ENCODE data around the gene TM4SF18.

Gene TM4SF18

GRCh38 chr3:149273096-149273751 is 60.2 kb downstream of the TM4SF18 start:
- Histone ChIP-seq H3K9ac (ENCODE audit: low read length) (no peak overlapping the region), H3K14ac (ENCODE audit: low read length) (no peak overlapping the region), H4K8ac (ENCODE audit: low read depth, low read length) (no peak overlapping the region), H3K27ac (ENCODE audit: low read depth, low read length) (no peak overlapping the region), H3K27me3 (ENCODE audit: insufficient read depth, low read length) (no peaks in the 10 kb centered on the region), H3K9me3 (ENCODE audit: insufficient read depth, low read depth, low read length) (no peaks in the 10 kb centered on the region), H2BK12ac (ENCODE audit: low read length) (no peak overlapping the region), H2AFZ (ENCODE audit: insufficient read depth, low read length, poor library complexity) (no peak overlapping the region), H4K12ac (ENCODE audit: low read depth, low read length) (no peak overlapping the region), H2AK5ac (ENCODE audit: low read length) (no peak overlapping the region), H3K79me1 (ENCODE audit: low read length) (no peaks in the 10 kb centered on the region), H2BK5ac (ENCODE audit: low read depth, low read length, poor library complexity) (no peak overlapping the region), H3K4me1 (ENCODE audit: control insufficient read depth in 1 of 2, insufficient read depth in 2 of 2, low read length in 2 of 2) (peaks cover 0 to 3% of the 10 kb centered on the region in 2 experiments), H3K18ac (ENCODE audit: low read length) (no peak overlapping the region), H2BK120ac (ENCODE audit: insufficient read depth, low read length, poor library complexity) (no peak overlapping the region), H3K79me2 (ENCODE audit: control insufficient read depth, insufficient read depth, low read length, poor library complexity) (no peaks in the 10 kb centered on the region), H3K4me2 (ENCODE audit: low read length) (no peak overlapping the region), H3K4me3 (ENCODE audit: low read depth, low read length) (no peak overlapping the region), H3K36me3 (ENCODE audit: control insufficient read depth in 1 of 2, insufficient read depth in 2 of 2, low read length in 2 of 2) (no peaks in the 10 kb centered on the region), H4K91ac (ENCODE audit: low read depth, low read length) (no peak overlapping the region), H3K23ac (ENCODE audit: low read length) (no peak overlapping the region), H3K4ac (ENCODE audit: low read depth, low read length) (no peak overlapping the region)
- WGBS (ENCODE audit: extremely low coverage, insufficient coverage, insufficient read length): no CpG with 5 or more reads among the region's 4 CpGs
- DNase-seq: peak; percentile 45 to 90

GRCh38 chr3:149271669-149272068 is 61.8 kb downstream of the TM4SF18 start:
- H3K27ac ChIP-seq (ENCODE audit: low read depth, low read length): no peak overlapping the region
- no peak overlapping the region for H3K4me2 ChIP-seq (ENCODE audit: low read length)
- no peaks in the 10 kb centered on the region for H3K79me2 ChIP-seq (ENCODE audit: control insufficient read depth, insufficient read depth, low read length, poor library complexity)
- no peaks in the 10 kb centered on the region for H3K9me3 ChIP-seq (ENCODE audit: insufficient read depth, low read depth, low read length)
- no peak overlapping the region for H3K4ac ChIP-seq (ENCODE audit: low read depth, low read length)
- H3K14ac ChIP-seq (ENCODE audit: low read length): no peak overlapping the region
- no peak overlapping the region for H3K18ac ChIP-seq (ENCODE audit: low read length)
- no peak overlapping the region for H2AFZ ChIP-seq (ENCODE audit: insufficient read depth, low read length, poor library complexity)
- no CpG with 5 or more reads among the region's 6 CpGs for WGBS (ENCODE audit: extremely low coverage, insufficient coverage, insufficient read length)
- no peak overlapping the region for H4K8ac ChIP-seq (ENCODE audit: low read depth, low read length)
- H2AK5ac ChIP-seq (ENCODE audit: low read length): peak overlapping the region; percentile 67
- peaks cover 0 to 3% of the 10 kb centered on the region in 2 experiments for H3K4me1 ChIP-seq (ENCODE audit: control insufficient read depth in 1 of 2, insufficient read depth in 2 of 2, low read length in 2 of 2)
- no peak overlapping the region for H4K12ac ChIP-seq (ENCODE audit: low read depth, low read length)
- H4K91ac ChIP-seq (ENCODE audit: low read depth, low read length): no peak overlapping the region
- no peak for DNase-seq
- no peak overlapping the region for H3K23ac ChIP-seq (ENCODE audit: low read length)
- H3K36me3 ChIP-seq (ENCODE audit: control insufficient read depth in 1 of 2, insufficient read depth in 2 of 2, low read length in 2 of 2): no peaks in the 10 kb centered on the region
- no peak overlapping the region for H3K9ac ChIP-seq (ENCODE audit: low read length)
- no peak overlapping the region for H3K4me3 ChIP-seq (ENCODE audit: low read depth, low read length)
- peak overlapping the region; percentile 72 for H2BK120ac ChIP-seq (ENCODE audit: insufficient read depth, low read length, poor library complexity)
- no peak overlapping the region for H2BK12ac ChIP-seq (ENCODE audit: low read length)
- H3K27me3 ChIP-seq (ENCODE audit: insufficient read depth, low read length): no peaks in the 10 kb centered on the region
- no peak overlapping the region for H2BK5ac ChIP-seq (ENCODE audit: low read depth, low read length, poor library complexity)
- no peaks in the 10 kb centered on the region for H3K79me1 ChIP-seq (ENCODE audit: low read length)

GRCh38 chr3:149270180-149270579 is 63.3 kb downstream of the TM4SF18 start:
- H4K8ac ChIP-seq (ENCODE audit: low read depth, low read length): no peak overlapping the region
- no CpG with 5 or more reads among the region's 2 CpGs for WGBS (ENCODE audit: extremely low coverage, insufficient coverage, insufficient read length)
- H3K9ac ChIP-seq (ENCODE audit: low read length): no peak overlapping the region
- H3K14ac ChIP-seq (ENCODE audit: low read length): no peak overlapping the region
- H4K12ac ChIP-seq (ENCODE audit: low read depth, low read length): no peak overlapping the region
- no peak overlapping the region for H2AK5ac ChIP-seq (ENCODE audit: low read length)
- no peak overlapping the region for H3K23ac ChIP-seq (ENCODE audit: low read length)
- no peaks in the 10 kb centered on the region for H3K9me3 ChIP-seq (ENCODE audit: insufficient read depth, low read depth, low read length)
- no peak overlapping the region for H2BK5ac ChIP-seq (ENCODE audit: low read depth, low read length, poor library complexity)
- H3K79me1 ChIP-seq (ENCODE audit: low read length): no peaks in the 10 kb centered on the region
- no peaks in the 10 kb centered on the region for H3K27me3 ChIP-seq (ENCODE audit: insufficient read depth, low read length)
- no peaks in the 10 kb centered on the region for H3K36me3 ChIP-seq (ENCODE audit: control insufficient read depth in 1 of 2, insufficient read depth in 2 of 2, low read length in 2 of 2)
- no peak for DNase-seq
- H3K79me2 ChIP-seq (ENCODE audit: control insufficient read depth, insufficient read depth, low read length, poor library complexity): no peaks in the 10 kb centered on the region
- H3K4ac ChIP-seq (ENCODE audit: low read depth, low read length): no peak overlapping the region
- no peak overlapping the region for H4K91ac ChIP-seq (ENCODE audit: low read depth, low read length)
- peaks cover 0 to 3% of the 10 kb centered on the region in 2 experiments for H3K4me1 ChIP-seq (ENCODE audit: control insufficient read depth in 1 of 2, insufficient read depth in 2 of 2, low read length in 2 of 2)
- no peak overlapping the region for H2BK12ac ChIP-seq (ENCODE audit: low read length)
- no peak overlapping the region for H3K4me3 ChIP-seq (ENCODE audit: low read depth, low read length)
- H2BK120ac ChIP-seq (ENCODE audit: insufficient read depth, low read length, poor library complexity): no peak overlapping the region
- no peak overlapping the region for H3K27ac ChIP-seq (ENCODE audit: low read depth, low read length)
- no peak overlapping the region for H2AFZ ChIP-seq (ENCODE audit: insufficient read depth, low read length, poor library complexity)
- no peak overlapping the region for H3K18ac ChIP-seq (ENCODE audit: low read length)
- H3K4me2 ChIP-seq (ENCODE audit: low read length): no peak overlapping the region

GRCh38 chr3:149269687-149270086 is 63.7 kb downstream of the TM4SF18 start:
- Histone ChIP-seq H2BK120ac (ENCODE audit: insufficient read depth, low read length, poor library complexity) (no peak overlapping the region), H3K18ac (ENCODE audit: low read length) (no peak overlapping the region), H3K36me3 (ENCODE audit: control insufficient read depth in 1 of 2, insufficient read depth in 2 of 2, low read length in 2 of 2) (no peaks in the 10 kb centered on the region), H3K9ac (ENCODE audit: low read length) (peak overlapping the region; percentile 72), H3K14ac (ENCODE audit: low read length) (no peak overlapping the region), H2AFZ (ENCODE audit: insufficient read depth, low read length, poor library complexity) (no peak overlapping the region), H3K27me3 (ENCODE audit: insufficient read depth, low read length) (no peaks in the 10 kb centered on the region), H3K4me2 (ENCODE audit: low read length) (no peak overlapping the region), H4K8ac (ENCODE audit: low read depth, low read length) (no peak overlapping the region), H3K4me1 (ENCODE audit: control insufficient read depth in 1 of 2, insufficient read depth in 2 of 2, low read length in 2 of 2) (peaks cover 0 to 3% of the 10 kb centered on the region in 2 experiments), H4K91ac (ENCODE audit: low read depth, low read length) (no peak overlapping the region), H3K27ac (ENCODE audit: low read depth, low read length) (no peak overlapping the region), H3K4ac (ENCODE audit: low read depth, low read length) (no peak overlapping the region), H2BK5ac (ENCODE audit: low read depth, low read length, poor library complexity) (no peak overlapping the region), H3K23ac (ENCODE audit: low read length) (peak overlapping the region; percentile 89), H3K79me1 (ENCODE audit: low read length) (no peaks in the 10 kb centered on the region), H4K12ac (ENCODE audit: low read depth, low read length) (no peak overlapping the region), H3K4me3 (ENCODE audit: low read depth, low read length) (no peak overlapping the region), H3K79me2 (ENCODE audit: control insufficient read depth, insufficient read depth, low read length, poor library complexity) (no peaks in the 10 kb centered on the region), H3K9me3 (ENCODE audit: insufficient read depth, low read depth, low read length) (no peaks in the 10 kb centered on the region), H2BK12ac (ENCODE audit: low read length) (no peak overlapping the region), H2AK5ac (ENCODE audit: low read length) (no peak overlapping the region)
- no CpG with 5 or more reads among the region's 7 CpGs for WGBS (ENCODE audit: extremely low coverage, insufficient coverage, insufficient read length)
- no peak for DNase-seq

Measured in trophoblast cell (in vitro differentiated cells and primary cell).